Tibial artery (tissue), 4 donors: Measurements from ENCODE around the gene SPAG6.

Experiments
- DNase-seq, 2 donors: peaks; one replicate each; pipeline ENCODE4 v3.0.0-alpha.2; 2019
- H3K27ac ChIP-seq, 2 donors: fragments of 200-600 bp; sonication (generic) in 1 of 2; 1 replicate in 1 of 2; 2 replicates in 1 of 2; pipeline ENCODE4 v1.5.1; 2018 to 2019; ENCODE audit warnings: mild to moderate bottlenecking in 1 of 2
- H3K27me3 ChIP-seq, 2 donors: fragments of 200-600 bp; sonication (generic) in 1 of 2; one replicate each; pipeline versions ENCODE4 v1.5.1 to v1.6.0; 2016 to 2019
- H3K36me3 ChIP-seq, 3 donors: fragments of 200-600 bp; sonication (generic) in 2 of 3; one replicate each; pipeline ENCODE4 v1.5.1; 2016 to 2019; ENCODE audit warnings: mild to moderate bottlenecking in 2 of 3
- H3K4me1 ChIP-seq, 4 donors: fragments of 200-600 bp; sonication (generic) in 2 of 4; 1 replicate in 3 of 4; 2 replicates in 1 of 4; pipeline ENCODE4 v1.5.1; 2016 to 2019
- H3K4me3 ChIP-seq, 2 donors: fragments of 200-600 bp; sonication (generic) in 1 of 2; 1 replicate in 1 of 2; 2 replicates in 1 of 2; pipeline ENCODE4 v1.5.1; 2018 to 2019; ENCODE audit warnings: mild to moderate bottlenecking in 2 of 2
- H3K9me3 ChIP-seq, 3 donors: fragments of 200-600 bp; sonication (generic) in 1 of 3; one replicate each; pipeline ENCODE4 v1.5.1; 2016 to 2019
- intact Hi-C: fragments of 100-400 bp; cut with DNase I; formaldehyde crosslinking; loops from one replicate; pipeline ENCODE4 v1.15.0; 2023; ENCODE audit warnings: low total_unique reads
- TF ChIP-seq, protein P1 (sequence below), 2 experiments: fragments of 200-600 bp in 1 of 2; fragments of 450-650 bp in 1 of 2; IDR thresholded peaks; one replicate each; pipeline ENCODE4 v1.5.1; 2017 to 2019; ENCODE audit warnings: antibody characterized with exemption in 2 of 2, mild to moderate bottlenecking in 1 of 2, moderate library complexity in 1 of 2

Gene SPAG6

DNA sequence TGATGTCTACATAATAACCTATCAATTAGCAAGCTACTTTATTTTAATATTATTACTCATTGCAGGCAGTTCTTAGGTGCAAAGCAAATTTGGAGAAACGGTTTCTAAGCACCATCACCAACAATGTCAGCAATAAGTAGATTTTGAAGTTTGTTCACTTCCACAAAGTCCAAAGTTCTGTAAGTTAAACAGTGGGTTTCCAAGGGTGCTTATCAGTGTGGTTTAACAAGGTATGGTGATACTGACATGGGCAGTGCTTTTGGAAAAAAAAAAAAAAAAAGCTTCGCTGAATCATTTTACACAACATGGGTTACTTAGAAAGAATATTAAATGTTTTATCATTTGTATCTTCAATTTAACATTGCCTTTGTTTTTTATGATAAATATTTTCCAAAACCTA lies 101.8 kb downstream of the SPAG6 start:
- intact Hi-C loops, result no loop called here

DNA sequence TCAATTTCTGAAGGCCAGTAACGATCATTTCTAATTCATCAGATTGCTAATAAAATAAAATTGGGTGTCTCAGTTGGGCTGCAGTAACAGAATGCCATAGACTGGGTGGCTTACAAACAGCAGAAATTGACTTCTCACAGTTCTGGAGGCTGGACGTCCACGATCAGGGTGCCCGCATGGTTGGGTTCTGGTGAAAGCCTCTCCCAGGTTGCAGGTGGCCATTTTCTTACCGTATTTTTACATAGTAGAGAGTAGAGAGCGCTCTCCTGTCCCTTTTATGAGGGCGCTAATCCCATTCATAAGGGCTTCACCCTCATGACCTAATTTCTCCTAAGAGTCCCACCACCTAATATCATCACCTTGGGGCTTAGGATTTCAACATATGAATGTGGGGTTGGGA lies 106.0 kb downstream of the SPAG6 start:
- DNase-seq, result no peak
- Histone ChIP-seq H3K27ac (no peak overlapping the region), H3K27me3 (peaks cover 0 to 9% of the 10 kb centered on the region in 2 donors), H3K9me3 (no peaks in the 10 kb centered on the region), H3K36me3 (no peaks in the 10 kb centered on the region), H3K4me1 (no peaks in the 10 kb centered on the region), H3K4me3 (no peak overlapping the region)
- intact Hi-C loops, result no loop called here
- TF ChIP-seq, protein P1, sequence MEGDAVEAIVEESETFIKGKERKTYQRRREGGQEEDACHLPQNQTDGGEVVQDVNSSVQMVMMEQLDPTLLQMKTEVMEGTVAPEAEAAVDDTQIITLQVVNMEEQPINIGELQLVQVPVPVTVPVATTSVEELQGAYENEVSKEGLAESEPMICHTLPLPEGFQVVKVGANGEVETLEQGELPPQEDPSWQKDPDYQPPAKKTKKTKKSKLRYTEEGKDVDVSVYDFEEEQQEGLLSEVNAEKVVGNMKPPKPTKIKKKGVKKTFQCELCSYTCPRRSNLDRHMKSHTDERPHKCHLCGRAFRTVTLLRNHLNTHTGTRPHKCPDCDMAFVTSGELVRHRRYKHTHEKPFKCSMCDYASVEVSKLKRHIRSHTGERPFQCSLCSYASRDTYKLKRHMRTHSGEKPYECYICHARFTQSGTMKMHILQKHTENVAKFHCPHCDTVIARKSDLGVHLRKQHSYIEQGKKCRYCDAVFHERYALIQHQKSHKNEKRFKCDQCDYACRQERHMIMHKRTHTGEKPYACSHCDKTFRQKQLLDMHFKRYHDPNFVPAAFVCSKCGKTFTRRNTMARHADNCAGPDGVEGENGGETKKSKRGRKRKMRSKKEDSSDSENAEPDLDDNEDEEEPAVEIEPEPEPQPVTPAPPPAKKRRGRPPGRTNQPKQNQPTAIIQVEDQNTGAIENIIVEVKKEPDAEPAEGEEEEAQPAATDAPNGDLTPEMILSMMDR (IDR thresholded peaks at IDR 0.05), result no peak

More for the DNA sequence above, 101.8 kb downstream of the SPAG6 start:
- H3K9me3 ChIP-seq, result no peaks in the 10 kb centered on the region
- H3K4me3 ChIP-seq, result no peak overlapping the region
- peaks cover 0 to 9% of the 10 kb centered on the region in 2 donors for H3K27me3 ChIP-seq
- H3K36me3 ChIP-seq, result no peaks in the 10 kb centered on the region
- H3K27ac ChIP-seq, result no peak overlapping the region
- peaks cover 0 to 7% (median 3%) of the 10 kb centered on the region in 4 donors for H3K4me1 ChIP-seq
- no peak for DNase-seq
- TF ChIP-seq, protein P1 (IDR thresholded peaks at IDR 0.05), result no peak

DNA sequence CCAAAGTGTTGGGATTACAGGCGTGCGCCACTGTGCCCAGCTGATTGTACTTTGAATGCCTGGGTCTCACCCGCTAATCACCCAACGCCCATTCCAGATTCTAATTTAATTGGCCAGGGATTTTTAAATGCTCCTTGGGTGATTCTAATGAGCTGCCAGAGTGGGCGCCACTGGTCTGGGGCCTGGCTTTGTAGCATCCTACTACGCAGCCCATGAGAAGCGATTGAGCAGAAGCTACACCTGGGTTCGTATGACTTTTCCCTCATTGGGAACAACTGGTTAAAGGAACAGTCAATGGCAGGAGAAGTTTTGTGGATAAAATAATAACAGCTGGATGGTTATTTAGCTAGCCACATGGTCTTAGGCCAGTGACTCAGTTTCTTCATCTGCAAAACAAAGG lies 108.0 kb downstream of the SPAG6 start:
- intact Hi-C loops, result no loop called here
- DNase-seq, result no peak
- Histone ChIP-seq H3K27ac (no peak overlapping the region), H3K36me3 (no peaks in the 10 kb centered on the region), H3K4me1 (no peaks in the 10 kb centered on the region), H3K4me3 (no peak overlapping the region), H3K27me3 (peaks cover 0 to 9% of the 10 kb centered on the region in 2 donors), H3K9me3 (no peaks in the 10 kb centered on the region)
- TF ChIP-seq, protein P1 (IDR thresholded peaks at IDR 0.05), result no peak

DNA sequence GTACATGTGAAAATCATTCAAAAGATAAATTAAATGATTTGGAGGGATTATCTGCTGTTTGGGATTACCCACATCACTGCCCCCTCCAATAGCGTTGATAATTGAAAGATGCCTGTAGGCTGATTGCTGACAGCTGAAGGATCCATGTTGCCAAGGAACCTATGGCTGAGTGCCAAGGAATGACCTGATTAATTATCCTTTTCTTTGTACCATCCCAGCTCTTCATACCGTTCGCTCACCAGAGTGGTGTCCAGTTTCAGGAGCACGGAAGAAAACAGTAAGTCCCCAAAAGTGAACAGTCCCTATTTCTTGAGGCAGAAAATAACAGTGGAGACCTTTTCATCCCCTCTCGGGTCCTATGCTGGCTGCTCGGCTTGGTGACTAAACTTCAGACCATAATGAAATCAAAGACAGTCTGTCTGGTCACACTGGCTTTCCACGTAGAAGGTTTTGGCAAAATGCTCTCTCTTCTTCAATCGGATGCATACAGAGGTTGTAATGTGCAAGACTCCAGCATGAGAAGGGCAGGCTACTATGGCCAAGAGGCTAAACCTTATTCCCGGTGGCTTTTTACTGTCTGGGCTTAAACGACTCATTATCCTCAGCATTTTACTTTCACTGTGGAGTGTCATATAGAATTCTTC lies 108.8 kb downstream of the SPAG6 start:
- Histone ChIP-seq H3K27me3 (peaks cover 0 to 9% of the 10 kb centered on the region in 2 donors), H3K27ac (no peak overlapping the region), H3K4me1 (no peaks in the 10 kb centered on the region), H3K9me3 (no peaks in the 10 kb centered on the region), H3K4me3 (no peak overlapping the region), H3K36me3 (no peaks in the 10 kb centered on the region)
- no peak for DNase-seq
- intact Hi-C loops, result no loop called here
- TF ChIP-seq, protein P1 (IDR thresholded peaks at IDR 0.05), result no peak

DNA sequence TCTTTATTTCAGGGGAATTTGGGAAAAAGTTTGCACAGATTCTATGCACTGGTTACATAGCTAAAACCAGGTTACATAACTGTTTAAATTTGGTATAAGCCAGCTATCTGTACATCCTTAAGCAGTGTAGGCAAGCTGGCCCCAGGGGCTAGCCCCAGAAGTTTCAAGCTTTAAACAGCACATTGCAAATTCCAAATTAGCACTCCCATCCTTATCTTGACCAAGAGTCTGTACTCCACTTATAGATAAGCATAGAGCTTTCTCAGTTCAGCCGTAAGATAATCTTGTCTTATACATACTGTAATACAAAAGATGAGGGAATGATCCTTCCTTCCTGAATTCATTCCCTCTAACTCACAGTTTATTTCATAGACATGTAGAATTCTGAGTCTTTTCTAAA lies 109.3 kb downstream of the SPAG6 start:
- Histone ChIP-seq H3K27ac (no peak overlapping the region), H3K4me1 (no peaks in the 10 kb centered on the region), H3K9me3 (no peaks in the 10 kb centered on the region), H3K27me3 (peaks cover 0 to 4% of the 10 kb centered on the region in 2 donors), H3K36me3 (no peaks in the 10 kb centered on the region), H3K4me3 (no peak overlapping the region)
- TF ChIP-seq, protein P1 (IDR thresholded peaks at IDR 0.05), result no peak
- DNase-seq, result no peak
- intact Hi-C loops, result no loop called here
